ENCODE results near the gene PCDH18. TPM values are rescaled to one million over a fixed set of nuclear protein-coding genes. Genes with fewer than 3 reads are reported as not detected.

The PCDH18 gene
- total and polyA plus RNA-seq, 2 of the 13 experiments (the other 11 are each of a cell fraction or from before 2014, with no cell fraction given) = not detected

GRCh38 chr4:137502339-137503129 is 29.8 kb downstream of the PCDH18 start:
- no peaks in the 10 kb centered on the region for H4K20me1 ChIP-seq (ENCODE audit: insufficient read depth, low read length)
- ChIA-PET POLR2A (no interaction called here), CTCF (ENCODE audit: low intra/inter-chr PET ratio, low total read pairs) (no interaction called here)
- no peak for FAIRE-seq
- ATAC-seq = no peak
- DNase-seq (ENCODE audit: low spot score) = no peak
- H3K4me3 ChIP-seq (replicated peaks in 1 of 3; ENCODE audit: insufficient read depth in 1 of 3, low read depth in 2 of 3, low read length in 3 of 3) = no peak overlapping the region
- WGBS (ENCODE audit: low lambda C conversion rate) = 13% methylated on average over 6 of the region's 6 CpGs
- no peak overlapping the region for H2AFZ ChIP-seq (ENCODE audit: low read length)
- intact Hi-C loops (cut with micrococcal nuclease; ENCODE audit: unreplicated experiment) = no loop called here
- H3K79me2 ChIP-seq (ENCODE audit: insufficient read depth, low read length) = no peaks in the 10 kb centered on the region
- H3K27me3 ChIP-seq (ENCODE audit: control insufficient read depth in 1 of 2, insufficient read depth in 2 of 2, low read length in 2 of 2) = no peaks in the 10 kb centered on the region
- BruUV-seq (replicated peaks) = no TSS peak
- H3K4me1 ChIP-seq (ENCODE audit: insufficient read depth, low read length) = no peaks in the 10 kb centered on the region
- H3K36me3 ChIP-seq (replicated peaks in 1 of 2; ENCODE audit: control insufficient read depth in 1 of 2, insufficient read depth in 2 of 2, low read length in 2 of 2) = no peaks in the 10 kb centered on the region
- H3K27ac ChIP-seq (ENCODE audit: extremely low read length, insufficient read depth, low read length) = no peak overlapping the region
- in situ Hi-C loops (cut with HindIII; ENCODE audit: extremely low pct_ligation_motif_present, low pct_unique_long_range_greater_than_20kb) = no loop called here
- H3K9ac ChIP-seq (ENCODE audit: insufficient read depth, low read depth, low read length) = no peak overlapping the region
- no peaks in the 10 kb centered on the region for H3K9me3 ChIP-seq (ENCODE audit: low read length)
- no peak overlapping the region for H3K4me2 ChIP-seq (ENCODE audit: low read depth, low read length)
- TF ChIP-seq NFE2L1 (CRISPR knock-in tag; IDR thresholded peaks at IDR 0.05; ENCODE audit: borderline replicate concordance) (no peak), CEBPZ (IDR thresholded peaks at IDR 0.05; ENCODE audit: low read length) (no peak), ARID5B (CRISPR knock-in tag; IDR thresholded peaks at IDR 0.05) (no peak), PCBP1 (IDR thresholded peaks at IDR 0.05; ENCODE audit: borderline replicate concordance, low read depth, low read length) (no peak), ZNF20 (CRISPR knock-in tag; IDR thresholded peaks at IDR 0.05) (no peak), XRCC5 (optimal IDR thresholded peaks at IDR 0.05; ENCODE audit: low read length) (no peak), POGK (CRISPR knock-in tag; conservative IDR thresholded peaks at IDR 0.05) (no peak), FOXK1 (CRISPR knock-in tag; IDR thresholded peaks at IDR 0.05; ENCODE audit: borderline replicate concordance, low read depth) (no peak), ZFP90 (CRISPR knock-in tag; IDR thresholded peaks at IDR 0.05; ENCODE audit: borderline replicate concordance) (no peak), KDM2A (CRISPR knock-in tag; IDR thresholded peaks at IDR 0.05; ENCODE audit: borderline replicate concordance, low read depth) (no peak), TAF15 (IDR thresholded peaks at IDR 0.05; ENCODE audit: low read depth, low read length, poor library complexity, severe bottlenecking) (no peak), ASH2L (IDR thresholded peaks at IDR 0.05; ENCODE audit: insufficient read length, low read depth, low read length) (no peak), HNRNPLL (IDR thresholded peaks at IDR 0.05; ENCODE audit: low read depth, low read length, poor library complexity, severe bottlenecking) (no peak)
